CD14-positive monocyte (primary cell): Measurements from ENCODE around the gene RAPH1. TPM values are rescaled to one million over a fixed set of nuclear protein-coding genes. Genes with fewer than 3 reads are reported as not detected.

Source experiments
- DNase-seq, 3 donors: peaks; one replicate each; pipeline ENCODE4 v3.0.0-alpha.2; 2011 to 2022
- H2AFZ ChIP-seq: 2 replicates; pipeline ENCODE4 v1.6.0; 2012; ENCODE audit warnings: mild to moderate bottlenecking, low read depth, low read length, inconsistent platforms; ENCODE audit not compliant: insufficient read depth, poor library complexity, severe bottlenecking
- H3K27ac ChIP-seq, 2 donors: 1 replicate in 1 of 2; 2 replicates in 1 of 2; pipeline ENCODE4 v1.5.1; 2012 to 2013; ENCODE audit warnings: low read length in 2 of 2, control low read depth in 1 of 2, inconsistent platforms in 1 of 2, low read depth in 1 of 2, mild to moderate bottlenecking in 1 of 2
- H3K27me3 ChIP-seq, 2 donors: one replicate each; pipeline versions ENCODE4 v1.6.0 to v1.6.1; 2011 to 2013; ENCODE audit warnings: low read length in 2 of 2; ENCODE audit not compliant: control insufficient read depth in 2 of 2, insufficient read depth in 2 of 2
- H3K36me3 ChIP-seq, 2 donors: replicated peaks in 1 of 2; 1 replicate in 1 of 2; 2 replicates in 1 of 2; pipeline versions ENCODE4 v1.5.1 to v1.6.1; 2012 to 2013; ENCODE audit warnings: low read length in 2 of 2, control low read depth in 1 of 2, inconsistent platforms in 1 of 2, mild to moderate bottlenecking in 1 of 2; ENCODE audit not compliant: insufficient read depth in 2 of 2, control insufficient read depth in 1 of 2
- H3K4me1 ChIP-seq, 2 donors: 1 replicate in 1 of 2; 2 replicates in 1 of 2; pipeline versions ENCODE4 v1.5.1 to v1.6.1; 2012 to 2013; ENCODE audit warnings: low read length in 2 of 2, control low read depth in 1 of 2, inconsistent platforms in 1 of 2, mild to moderate bottlenecking in 1 of 2, moderate library complexity in 1 of 2; ENCODE audit not compliant: insufficient read depth in 2 of 2, control insufficient read depth in 1 of 2
- H3K4me2 ChIP-seq: replicated peaks from 2 replicates; pipeline ENCODE3; 2012; ENCODE audit warnings: low read length, moderate library complexity, mild to moderate bottlenecking; ENCODE audit not compliant: poor library complexity, severe bottlenecking; ENCODE audit errors: extremely low read depth
- H3K4me3 ChIP-seq, 3 experiments: fragments of 200-600 bp in 1 of 3; sonication (generic) in 1 of 3; replicated peaks in 1 of 3; 1 replicate in 2 of 3; 2 replicates in 1 of 3; pipeline ENCODE4 v1.5.1; 2011 to 2013; ENCODE audit warnings: low read length in 3 of 3, mild to moderate bottlenecking in 3 of 3, control low read depth in 2 of 3, low read depth in 2 of 3, inconsistent platforms in 1 of 3, moderate library complexity in 1 of 3
- H3K79me2 ChIP-seq: 2 replicates; pipeline ENCODE4 v1.6.0; 2012; ENCODE audit warnings: mild to moderate bottlenecking, control low read depth, inconsistent platforms, low read length, moderate library complexity; ENCODE audit not compliant: insufficient read depth
- H3K9ac ChIP-seq: 2 replicates; pipeline ENCODE4 v1.6.0; 2017; ENCODE audit warnings: low read length, mild to moderate bottlenecking; ENCODE audit not compliant: insufficient read depth, poor library complexity, severe bottlenecking
- H3K9me3 ChIP-seq, 2 donors: replicated peaks in 1 of 2; 1 replicate in 1 of 2; 2 replicates in 1 of 2; pipeline versions ENCODE4 v1.5.1 to v1.6.1; 2012 to 2013; ENCODE audit warnings: low read length in 2 of 2, control low read depth in 1 of 2; ENCODE audit not compliant: control insufficient read depth in 1 of 2, insufficient read depth in 1 of 2
- H4K20me1 ChIP-seq: 2 replicates; pipeline ENCODE4 v1.6.0; 2012; ENCODE audit warnings: mild to moderate bottlenecking, low read length, control low read depth, moderate library complexity; ENCODE audit not compliant: insufficient read depth
- H3K27ac Mint-ChIP-seq, 7 donors: one replicate each; pipeline ENCODE4 v1.8.0; 2020; ENCODE audit warnings: mild to moderate bottlenecking in 7 of 7, mixed read lengths in 7 of 7, moderate library complexity in 6 of 7, inconsistent platforms in 2 of 7
- H3K27me3 Mint-ChIP-seq, 3 donors: one replicate each; pipeline ENCODE4 v1.8.0; 2021 to 2022; ENCODE audit warnings: low read depth in 3 of 3, mild to moderate bottlenecking in 3 of 3, mixed read lengths in 3 of 3, moderate library complexity in 3 of 3, inconsistent platforms in 1 of 3
- H3K36me3 Mint-ChIP-seq, 2 donors: one replicate each; pipeline ENCODE4 v1.8.0; 2020; ENCODE audit warnings: mixed read lengths in 2 of 2, inconsistent platforms in 1 of 2, mild to moderate bottlenecking in 1 of 2
- H3K4me1 Mint-ChIP-seq: one replicate; pipeline ENCODE4 v1.8.0; 2020; ENCODE audit warnings: mild to moderate bottlenecking, mixed read lengths
- H3K4me3 Mint-ChIP-seq, 2 donors: one replicate each; pipeline ENCODE4 v1.8.0; 2020; ENCODE audit warnings: mild to moderate bottlenecking in 2 of 2, mixed read lengths in 2 of 2, moderate library complexity in 1 of 2
- H3K9me3 Mint-ChIP-seq, 7 donors: one replicate each; pipeline ENCODE4 v1.8.0; 2020 to 2022; ENCODE audit warnings: mixed read lengths in 7 of 7, mild to moderate bottlenecking in 6 of 7, moderate library complexity in 6 of 7, inconsistent platforms in 2 of 7
- WGBS: methylation state at CpG from one replicate; pipeline ENCODE4 v1.1.5; 2013; ENCODE audit warnings: missing lambda C conversion rate; ENCODE audit not compliant: insufficient coverage; 5-methylcytosine and 5-hydroxymethylcytosine counted together
- intact Hi-C, 2 donors: fragments of 100-400 bp; cut with micrococcal nuclease; formaldehyde crosslinking; loops; one replicate each; pipeline versions ENCODE4 v1.15.0 to v1.15.1; 2023
- polyA plus RNA-seq, 3 donors: library from polyadenylated mRNA; depleted of rRNA in 1 of 3; unstranded in 2 of 3; stranded (reverse) in 1 of 3; fragments of 300-500 nt in 2 of 3; fragments of >200 nt in 1 of 3; fragmentation: Illumina TruSeq in 2 of 3; gene quantifications; 1 replicate in 2 of 3; 2 replicates in 1 of 3; pipeline ENCODE4 v1.2.3, GENCODE V29; 2012 to 2021
- TF ChIP-seq, protein P1 (sequence below): fragments of 200-600 bp; IDR thresholded peaks from one replicate; pipeline ENCODE4 v1.8.0; 2022; ENCODE audit warnings: antibody characterized with exemption, mild to moderate bottlenecking

The RAPH1 gene
- polyA plus RNA-seq, 3 donors = 3.8 to 5.1 (median 4.5) TPM

GRCh38 chr2:203396667-203397066, 138.4 kb downstream of the RAPH1 start:
- Mint-ChIP-seq H3K4me1 (peaks cover 3% of the 10 kb centered on the region), H3K4me3 (no peak overlapping the region), H3K36me3 (peaks cover 8 to 12% of the 10 kb centered on the region in 2 donors), H3K9me3 (peaks cover 0 to 8% (median 4%) of the 10 kb centered on the region in 7 donors), H3K27ac (peak overlapping the region in 1 of 7 donors; percentile 9), H3K27me3 (peaks cover 0 to 3% (median 2%) of the 10 kb centered on the region in 3 donors)
- no peaks in the 10 kb centered on the region for H3K79me2 ChIP-seq
- intact Hi-C loops = no loop called here
- no peaks in the 10 kb centered on the region for H3K36me3 ChIP-seq
- WGBS = 38% methylated on average over 1 of the region's 1 CpG
- H3K27me3 ChIP-seq = no peaks in the 10 kb centered on the region
- peaks cover 0 to 3% of the 10 kb centered on the region in 2 donors for H3K9me3 ChIP-seq
- H4K20me1 ChIP-seq = no peaks in the 10 kb centered on the region
- no peak for DNase-seq
- no peak overlapping the region for H3K27ac ChIP-seq
- no peak overlapping the region for H2AFZ ChIP-seq
- no peaks in the 10 kb centered on the region for H3K4me1 ChIP-seq
- no peak overlapping the region for H3K4me3 ChIP-seq
- TF ChIP-seq, protein P1, sequence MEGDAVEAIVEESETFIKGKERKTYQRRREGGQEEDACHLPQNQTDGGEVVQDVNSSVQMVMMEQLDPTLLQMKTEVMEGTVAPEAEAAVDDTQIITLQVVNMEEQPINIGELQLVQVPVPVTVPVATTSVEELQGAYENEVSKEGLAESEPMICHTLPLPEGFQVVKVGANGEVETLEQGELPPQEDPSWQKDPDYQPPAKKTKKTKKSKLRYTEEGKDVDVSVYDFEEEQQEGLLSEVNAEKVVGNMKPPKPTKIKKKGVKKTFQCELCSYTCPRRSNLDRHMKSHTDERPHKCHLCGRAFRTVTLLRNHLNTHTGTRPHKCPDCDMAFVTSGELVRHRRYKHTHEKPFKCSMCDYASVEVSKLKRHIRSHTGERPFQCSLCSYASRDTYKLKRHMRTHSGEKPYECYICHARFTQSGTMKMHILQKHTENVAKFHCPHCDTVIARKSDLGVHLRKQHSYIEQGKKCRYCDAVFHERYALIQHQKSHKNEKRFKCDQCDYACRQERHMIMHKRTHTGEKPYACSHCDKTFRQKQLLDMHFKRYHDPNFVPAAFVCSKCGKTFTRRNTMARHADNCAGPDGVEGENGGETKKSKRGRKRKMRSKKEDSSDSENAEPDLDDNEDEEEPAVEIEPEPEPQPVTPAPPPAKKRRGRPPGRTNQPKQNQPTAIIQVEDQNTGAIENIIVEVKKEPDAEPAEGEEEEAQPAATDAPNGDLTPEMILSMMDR = no peak
- H3K9ac ChIP-seq = no peak overlapping the region
- no peak overlapping the region for H3K4me2 ChIP-seq

- no peak for DNase-seq
- H3K4me1 Mint-ChIP-seq = peaks cover 3% of the 10 kb centered on the region
- Histone ChIP-seq H4K20me1 (no peaks in the 10 kb centered on the region), H2AFZ (no peak overlapping the region), H3K4me2 (no peak overlapping the region), H3K36me3 (no peaks in the 10 kb centered on the region), H3K9ac (no peak overlapping the region), H3K27ac (no peak overlapping the region), H3K79me2 (no peaks in the 10 kb centered on the region), H3K9me3 (peaks cover 0 to 3% of the 10 kb centered on the region in 2 donors), H3K4me1 (no peaks in the 10 kb centered on the region), H3K27me3 (no peaks in the 10 kb centered on the region), H3K4me3 (no peak overlapping the region)
- intact Hi-C loops = no loop called here
- TF ChIP-seq, protein P1 = no peak
- peaks cover 8 to 12% of the 10 kb centered on the region in 2 donors for H3K36me3 Mint-ChIP-seq
- no peak overlapping the region for H3K4me3 Mint-ChIP-seq
- peaks cover 0 to 8% (median 4%) of the 10 kb centered on the region in 7 donors for H3K9me3 Mint-ChIP-seq
- no CpG with 5 or more reads among the region's 2 CpGs for WGBS
- no peak overlapping the region for H3K27ac Mint-ChIP-seq
- H3K27me3 Mint-ChIP-seq = peaks cover 0 to 3% (median 2%) of the 10 kb centered on the region in 3 donors
Observed at GRCh38 chr2:203395858-203396257, 139.2 kb downstream of the RAPH1 start.
